ENCODE data around the gene AFF1.
"Not testable (repeated sequence)": the region's sequence is repeated elsewhere in the genome, so short reads cannot be mapped to it uniquely, and the experiment has no call there.

Gene AFF1

GRCh38 chr4:87117051-87117731 lies 182.4 kb downstream of the AFF1 start:
- no peak for DNase-seq (ENCODE audit: low read depth in 2 of 2)

- no peak for DNase-seq (ENCODE audit: low read depth in 2 of 2)
Measured at GRCh38 chr4:87117732-87118075, 182.9 kb downstream of the AFF1 start.

DNA sequence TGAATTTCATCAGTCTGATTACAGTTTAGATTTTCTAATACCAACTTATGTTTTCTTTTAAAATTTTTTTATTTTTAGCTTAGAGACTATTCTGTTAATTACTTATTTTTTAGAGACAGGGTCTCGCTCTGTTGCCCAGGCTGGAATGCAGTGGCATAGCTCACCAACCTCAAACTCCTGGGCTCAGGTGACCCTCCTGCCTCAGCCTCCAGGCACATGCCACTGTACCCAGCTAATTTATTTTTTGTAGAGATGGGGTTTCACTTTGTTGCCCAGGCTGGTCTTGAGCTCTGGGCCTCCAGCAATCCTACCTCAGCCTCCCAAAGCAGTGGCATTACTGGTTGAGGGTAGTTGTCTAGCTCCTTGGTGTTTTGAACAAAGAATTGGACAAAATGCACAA lies 183.6 kb downstream of the AFF1 start:
- no peak for DNase-seq (ENCODE audit: low read depth in 2 of 2)

DNA sequence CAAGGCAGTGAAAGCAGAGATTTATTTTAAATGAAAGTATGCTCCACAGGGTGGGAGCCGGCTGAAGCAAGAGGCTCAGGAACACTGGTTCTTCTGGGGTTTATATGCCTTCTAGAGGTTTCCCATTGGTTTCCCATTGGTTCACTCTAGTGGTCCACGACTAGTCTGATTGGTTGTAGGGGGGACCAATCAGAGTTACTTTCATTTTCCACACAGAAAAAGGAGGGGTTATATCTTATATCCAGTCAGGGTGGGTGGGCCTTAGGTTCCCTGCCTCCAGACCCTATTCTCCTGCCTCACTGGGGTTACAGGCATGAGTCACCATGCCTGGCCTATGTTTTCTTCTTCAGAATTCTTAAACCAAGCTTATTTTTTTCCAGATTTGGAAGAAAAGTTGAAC lies 184.0 kb downstream of the AFF1 start:
- DNase-seq (ENCODE audit: low read depth in 2 of 2), result no peak

DNA sequence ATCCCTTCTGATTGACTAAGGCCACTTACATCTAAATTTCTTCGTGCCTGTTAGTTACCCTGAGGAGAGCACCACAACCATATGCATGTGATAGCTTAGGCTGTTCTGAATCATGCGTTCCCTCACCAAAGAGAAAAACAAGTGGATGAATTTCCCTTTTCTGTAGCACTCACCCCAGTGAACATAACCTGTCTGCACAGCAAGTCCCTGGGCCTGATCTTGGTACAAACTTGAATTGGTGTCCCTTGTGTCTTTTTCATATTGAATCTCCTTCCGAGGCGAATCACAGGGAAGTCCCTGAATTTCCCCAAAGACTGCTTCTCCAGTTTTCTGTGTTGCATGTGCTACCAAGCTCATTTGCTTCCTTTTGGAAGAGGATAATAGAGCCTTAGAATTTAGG lies 185.2 kb downstream of the AFF1 start:
- no peak for DNase-seq (ENCODE audit: low read depth in 2 of 2)

- DNase-seq (ENCODE audit: low read depth in 2 of 2), result no peak
Measured at GRCh38 chr4:87120411-87121162, 185.8 kb downstream of the AFF1 start.

- DNase-seq (ENCODE audit: low read depth in 2 of 2), result no peak
Measured at GRCh38 chr4:87121341-87122065, 186.7 kb downstream of the AFF1 start.

- DNase-seq (ENCODE audit: low read depth in 2 of 2), result no peak
Measured at GRCh38 chr4:87122252-87122651, 187.4 kb downstream of the AFF1 start.

- no peak for DNase-seq (ENCODE audit: low read depth in 2 of 2)
Measured at GRCh38 chr4:87126056-87126455, 191.2 kb downstream of the AFF1 start.

GRCh38 chr4:87128006-87128705 lies 193.3 kb downstream of the AFF1 start:
- no peak for DNase-seq (ENCODE audit: low read depth in 2 of 2)

- no peak for DNase-seq (ENCODE audit: low read depth in 2 of 2)
Measured at GRCh38 chr4:87129681-87130080, 194.9 kb downstream of the AFF1 start.

- no peak for DNase-seq (ENCODE audit: low read depth in 2 of 2)
Measured at GRCh38 chr4:87130985-87131703, 196.3 kb downstream of the AFF1 start.

DNA sequence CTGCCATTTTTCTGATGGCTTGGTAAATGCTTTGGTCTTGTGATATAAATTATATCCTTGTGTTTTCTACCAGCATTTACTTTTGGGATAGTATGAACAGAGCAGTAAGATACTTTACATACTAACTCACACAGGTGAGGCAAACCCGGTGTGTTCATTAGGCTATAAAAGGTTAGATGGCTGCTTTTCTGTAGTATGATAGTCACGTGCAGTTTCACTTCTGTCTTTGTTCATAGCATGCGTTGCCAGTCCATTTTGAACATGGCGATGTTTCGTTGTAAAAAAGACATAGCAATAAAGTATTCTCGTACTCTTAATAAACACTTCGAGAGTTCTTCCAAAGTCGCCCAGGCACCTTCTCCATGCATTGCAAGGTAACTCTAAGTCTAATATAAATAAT lies 197.2 kb downstream of the AFF1 start:
- no peak for DNase-seq (ENCODE audit: low read depth in 2 of 2)

DNA sequence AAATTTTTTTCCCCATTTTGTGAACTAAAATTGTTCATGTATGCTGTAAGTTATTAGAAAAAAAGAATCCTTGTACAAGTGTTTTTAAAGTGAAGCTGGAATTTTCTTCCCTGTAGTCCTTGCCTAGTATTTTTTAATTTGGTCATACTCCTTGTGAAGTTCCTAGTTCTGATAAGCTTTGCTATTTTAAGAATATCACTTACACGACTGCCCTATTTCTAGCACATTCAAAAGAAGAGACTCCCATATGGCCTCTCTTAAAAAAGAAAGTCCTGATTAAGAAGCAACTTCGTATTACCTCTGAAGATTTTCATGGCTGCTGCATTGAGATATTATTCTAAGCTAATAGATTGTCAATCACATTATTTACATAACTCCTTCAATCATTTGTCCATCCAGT lies 198.4 kb downstream of the AFF1 start:
- DNase-seq (ENCODE audit: low read depth in 2 of 2), result no peak

GRCh38 chr4:87134122-87134521 lies 199.3 kb downstream of the AFF1 start:
- no peak for DNase-seq (ENCODE audit: low read depth in 2 of 2)

DNA sequence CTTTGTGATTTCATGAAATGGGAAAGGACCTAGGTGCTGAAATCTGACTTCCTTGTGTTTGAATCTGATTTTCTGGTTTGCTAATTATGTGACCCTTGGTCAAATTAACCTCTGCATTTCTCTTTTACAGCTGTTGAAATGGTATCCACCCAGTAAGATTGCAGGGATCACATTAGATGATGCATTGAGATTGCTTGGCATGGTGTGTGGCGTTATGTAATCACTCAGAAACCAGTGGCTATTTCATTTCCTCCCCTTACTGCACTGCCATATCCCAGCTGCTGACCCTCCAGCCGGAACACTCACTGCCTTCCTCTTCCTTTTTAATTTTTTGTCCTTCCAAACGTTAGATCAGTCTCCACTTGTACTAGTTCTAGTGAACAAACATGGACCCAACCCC lies 206.6 kb downstream of the AFF1 start:
- DNase-seq (ENCODE audit: low read depth in 2 of 2), result no peak

- DNase-seq (ENCODE audit: low read depth in 2 of 2), result no peak
Measured at GRCh38 chr4:87144356-87144755, 209.5 kb downstream of the AFF1 start.

DNA sequence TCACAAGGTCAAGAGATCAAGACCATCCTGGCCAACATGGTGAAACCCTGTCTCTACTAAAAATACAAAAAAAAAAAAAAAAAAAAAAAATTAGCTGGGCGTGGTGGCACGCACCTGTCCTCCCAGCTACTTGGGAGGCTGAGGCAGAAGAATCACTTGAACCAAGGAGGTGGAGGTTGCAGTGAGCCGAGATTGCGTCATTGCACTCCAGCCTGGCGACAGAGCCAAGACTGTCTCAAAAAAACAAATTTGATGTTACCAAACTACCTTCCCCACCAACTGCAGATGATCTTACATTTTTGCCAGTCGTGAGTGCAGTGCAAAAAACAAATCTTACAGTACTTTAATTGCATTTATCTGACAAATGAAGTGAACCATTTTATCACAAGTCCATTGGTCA lies 211.1 kb downstream of the AFF1 start:
- DNase-seq (ENCODE audit: low read depth in 2 of 2), result not testable (repeated sequence)

- no peak for DNase-seq (ENCODE audit: low read depth in 2 of 2)
Measured at GRCh38 chr4:87147116-87147515, 212.3 kb downstream of the AFF1 start.

DNA sequence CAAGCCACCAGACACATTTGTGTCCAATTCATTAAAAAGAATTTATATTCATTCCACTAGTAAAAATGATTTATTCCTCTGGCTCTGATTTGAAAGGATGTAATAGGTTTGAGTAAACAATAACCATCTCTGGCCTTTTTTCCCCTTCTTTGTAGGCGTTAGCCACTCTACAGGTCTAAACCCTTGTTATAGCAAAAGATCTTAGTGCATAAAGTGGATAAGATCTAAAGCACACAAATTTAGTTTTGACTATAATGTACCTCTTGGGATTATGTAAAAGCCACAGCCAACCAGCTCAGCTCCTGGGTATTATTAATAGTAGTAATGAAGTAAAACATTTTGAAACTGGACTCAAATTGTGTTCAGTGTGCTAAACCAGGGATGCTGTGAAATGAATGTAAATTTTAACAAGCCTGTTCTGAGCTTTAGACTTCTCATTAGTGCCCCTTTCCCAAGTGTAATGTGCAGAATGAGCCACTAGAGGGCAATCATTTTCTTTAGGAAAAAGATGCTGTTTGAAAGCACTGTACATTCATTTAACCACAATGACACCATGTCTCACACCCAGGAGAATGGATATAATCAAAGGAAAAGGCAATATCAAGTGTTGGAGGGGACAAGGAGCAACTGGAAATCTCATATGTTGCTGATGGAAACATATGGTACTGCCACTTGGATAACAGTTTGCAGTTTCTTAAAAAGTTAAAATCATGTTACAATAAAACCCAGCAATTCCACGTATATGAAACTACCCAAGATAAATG lies 215.9 kb downstream of the AFF1 start:
- peak in 1 of 2 donors; percentile 3 for DNase-seq (ENCODE audit: low read depth in 2 of 2)

GRCh38 chr4:87151730-87152129 lies 216.9 kb downstream of the AFF1 start:
- no peak for DNase-seq (ENCODE audit: low read depth in 2 of 2)
